ENCODE results near the gene ZNF445.

- TF ChIP-seq GABPA (tag; conservative IDR thresholded peaks at IDR 0.05; ENCODE audit: low read depth) (no peak), MLLT1 (IDR thresholded peaks at IDR 0.05) (no peak), ZBTB26 (CRISPR knock-in tag; IDR thresholded peaks at IDR 0.05) (no peak), CBFB (CRISPR knock-in tag; IDR thresholded peaks at IDR 0.05) (no peak), CBX8 (IDR thresholded peaks at IDR 0.05; ENCODE audit: borderline replicate concordance, extremely low read depth, low read depth, low read length, poor library complexity, severe bottlenecking) (no peak), BCL6 (CRISPR knock-in tag; IDR thresholded peaks at IDR 0.05) (no peak)
- TF ChIP-seq, protein P1, sequence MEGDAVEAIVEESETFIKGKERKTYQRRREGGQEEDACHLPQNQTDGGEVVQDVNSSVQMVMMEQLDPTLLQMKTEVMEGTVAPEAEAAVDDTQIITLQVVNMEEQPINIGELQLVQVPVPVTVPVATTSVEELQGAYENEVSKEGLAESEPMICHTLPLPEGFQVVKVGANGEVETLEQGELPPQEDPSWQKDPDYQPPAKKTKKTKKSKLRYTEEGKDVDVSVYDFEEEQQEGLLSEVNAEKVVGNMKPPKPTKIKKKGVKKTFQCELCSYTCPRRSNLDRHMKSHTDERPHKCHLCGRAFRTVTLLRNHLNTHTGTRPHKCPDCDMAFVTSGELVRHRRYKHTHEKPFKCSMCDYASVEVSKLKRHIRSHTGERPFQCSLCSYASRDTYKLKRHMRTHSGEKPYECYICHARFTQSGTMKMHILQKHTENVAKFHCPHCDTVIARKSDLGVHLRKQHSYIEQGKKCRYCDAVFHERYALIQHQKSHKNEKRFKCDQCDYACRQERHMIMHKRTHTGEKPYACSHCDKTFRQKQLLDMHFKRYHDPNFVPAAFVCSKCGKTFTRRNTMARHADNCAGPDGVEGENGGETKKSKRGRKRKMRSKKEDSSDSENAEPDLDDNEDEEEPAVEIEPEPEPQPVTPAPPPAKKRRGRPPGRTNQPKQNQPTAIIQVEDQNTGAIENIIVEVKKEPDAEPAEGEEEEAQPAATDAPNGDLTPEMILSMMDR (IDR thresholded peaks at IDR 0.05 in 2 of 3, conservative IDR thresholded peaks at IDR 0.05 in 1 of 3; ENCODE audit: insufficient read depth in 2 of 3, low read depth in 1 of 3, low read length in 3 of 3), result no peak
Observed at GRCh38 chr3:44454258-44454657, 23.2 kb downstream of the ZNF445 start.

All from K562 (cell line).